CD14-positive monocyte (primary cell): ENCODE results near the gene KRTAP19-2. TPM values are rescaled to one million over a fixed set of nuclear protein-coding genes. Genes with fewer than 3 reads are reported as not detected.

Experiments used
- DNase-seq, 3 donors: peaks; one replicate each; pipeline ENCODE4 v3.0.0-alpha.2; 2011 to 2022
- H2AFZ ChIP-seq: 2 replicates; pipeline ENCODE4 v1.6.0; 2012; ENCODE audit warnings: mild to moderate bottlenecking, low read depth, low read length, inconsistent platforms; ENCODE audit not compliant: insufficient read depth, poor library complexity, severe bottlenecking
- H3K27ac ChIP-seq, 2 donors: 1 replicate in 1 of 2; 2 replicates in 1 of 2; pipeline ENCODE4 v1.5.1; 2012 to 2013; ENCODE audit warnings: low read length in 2 of 2, control low read depth in 1 of 2, inconsistent platforms in 1 of 2, low read depth in 1 of 2, mild to moderate bottlenecking in 1 of 2
- H3K27me3 ChIP-seq, 2 donors: one replicate each; pipeline versions ENCODE4 v1.6.0 to v1.6.1; 2011 to 2013; ENCODE audit warnings: low read length in 2 of 2; ENCODE audit not compliant: control insufficient read depth in 2 of 2, insufficient read depth in 2 of 2
- H3K36me3 ChIP-seq, 2 donors: replicated peaks in 1 of 2; 1 replicate in 1 of 2; 2 replicates in 1 of 2; pipeline versions ENCODE4 v1.5.1 to v1.6.1; 2012 to 2013; ENCODE audit warnings: low read length in 2 of 2, control low read depth in 1 of 2, inconsistent platforms in 1 of 2, mild to moderate bottlenecking in 1 of 2; ENCODE audit not compliant: insufficient read depth in 2 of 2, control insufficient read depth in 1 of 2
- H3K4me1 ChIP-seq, 2 donors: 1 replicate in 1 of 2; 2 replicates in 1 of 2; pipeline versions ENCODE4 v1.5.1 to v1.6.1; 2012 to 2013; ENCODE audit warnings: low read length in 2 of 2, control low read depth in 1 of 2, inconsistent platforms in 1 of 2, mild to moderate bottlenecking in 1 of 2, moderate library complexity in 1 of 2; ENCODE audit not compliant: insufficient read depth in 2 of 2, control insufficient read depth in 1 of 2
- H3K4me2 ChIP-seq: replicated peaks from 2 replicates; pipeline ENCODE3; 2012; ENCODE audit warnings: low read length, moderate library complexity, mild to moderate bottlenecking; ENCODE audit not compliant: poor library complexity, severe bottlenecking; ENCODE audit errors: extremely low read depth
- H3K4me3 ChIP-seq, 3 experiments: fragments of 200-600 bp in 1 of 3; sonication (generic) in 1 of 3; replicated peaks in 1 of 3; 1 replicate in 2 of 3; 2 replicates in 1 of 3; pipeline ENCODE4 v1.5.1; 2011 to 2013; ENCODE audit warnings: low read length in 3 of 3, mild to moderate bottlenecking in 3 of 3, control low read depth in 2 of 3, low read depth in 2 of 3, inconsistent platforms in 1 of 3, moderate library complexity in 1 of 3
- H3K79me2 ChIP-seq: 2 replicates; pipeline ENCODE4 v1.6.0; 2012; ENCODE audit warnings: mild to moderate bottlenecking, control low read depth, inconsistent platforms, low read length, moderate library complexity; ENCODE audit not compliant: insufficient read depth
- H3K9ac ChIP-seq: 2 replicates; pipeline ENCODE4 v1.6.0; 2017; ENCODE audit warnings: low read length, mild to moderate bottlenecking; ENCODE audit not compliant: insufficient read depth, poor library complexity, severe bottlenecking
- H3K9me3 ChIP-seq, 2 donors: replicated peaks in 1 of 2; 1 replicate in 1 of 2; 2 replicates in 1 of 2; pipeline versions ENCODE4 v1.5.1 to v1.6.1; 2012 to 2013; ENCODE audit warnings: low read length in 2 of 2, control low read depth in 1 of 2; ENCODE audit not compliant: control insufficient read depth in 1 of 2, insufficient read depth in 1 of 2
- H4K20me1 ChIP-seq: 2 replicates; pipeline ENCODE4 v1.6.0; 2012; ENCODE audit warnings: mild to moderate bottlenecking, low read length, control low read depth, moderate library complexity; ENCODE audit not compliant: insufficient read depth
- H3K27ac Mint-ChIP-seq, 7 donors: one replicate each; pipeline ENCODE4 v1.8.0; 2020; ENCODE audit warnings: mild to moderate bottlenecking in 7 of 7, mixed read lengths in 7 of 7, moderate library complexity in 6 of 7, inconsistent platforms in 2 of 7
- H3K27me3 Mint-ChIP-seq, 3 donors: one replicate each; pipeline ENCODE4 v1.8.0; 2021 to 2022; ENCODE audit warnings: low read depth in 3 of 3, mild to moderate bottlenecking in 3 of 3, mixed read lengths in 3 of 3, moderate library complexity in 3 of 3, inconsistent platforms in 1 of 3
- H3K36me3 Mint-ChIP-seq, 2 donors: one replicate each; pipeline ENCODE4 v1.8.0; 2020; ENCODE audit warnings: mixed read lengths in 2 of 2, inconsistent platforms in 1 of 2, mild to moderate bottlenecking in 1 of 2
- H3K4me1 Mint-ChIP-seq: one replicate; pipeline ENCODE4 v1.8.0; 2020; ENCODE audit warnings: mild to moderate bottlenecking, mixed read lengths
- H3K4me3 Mint-ChIP-seq, 2 donors: one replicate each; pipeline ENCODE4 v1.8.0; 2020; ENCODE audit warnings: mild to moderate bottlenecking in 2 of 2, mixed read lengths in 2 of 2, moderate library complexity in 1 of 2
- H3K9me3 Mint-ChIP-seq, 7 donors: one replicate each; pipeline ENCODE4 v1.8.0; 2020 to 2022; ENCODE audit warnings: mixed read lengths in 7 of 7, mild to moderate bottlenecking in 6 of 7, moderate library complexity in 6 of 7, inconsistent platforms in 2 of 7
- WGBS: methylation state at CpG from one replicate; pipeline ENCODE4 v1.1.5; 2013; ENCODE audit warnings: missing lambda C conversion rate; ENCODE audit not compliant: insufficient coverage; 5-methylcytosine and 5-hydroxymethylcytosine counted together
- intact Hi-C, 2 donors: fragments of 100-400 bp; cut with micrococcal nuclease; formaldehyde crosslinking; loops; one replicate each; pipeline versions ENCODE4 v1.15.0 to v1.15.1; 2023
- polyA plus RNA-seq, 3 donors: library from polyadenylated mRNA; depleted of rRNA in 1 of 3; unstranded in 2 of 3; stranded (reverse) in 1 of 3; fragments of 300-500 nt in 2 of 3; fragments of >200 nt in 1 of 3; fragmentation: Illumina TruSeq in 2 of 3; gene quantifications; 1 replicate in 2 of 3; 2 replicates in 1 of 3; pipeline ENCODE4 v1.2.3, GENCODE V29; 2012 to 2021
- TF ChIP-seq, protein P1 (sequence below): fragments of 200-600 bp; IDR thresholded peaks from one replicate; pipeline ENCODE4 v1.8.0; 2022; ENCODE audit warnings: antibody characterized with exemption, mild to moderate bottlenecking

The KRTAP19-2 gene
- polyA plus RNA-seq, 3 donors, result not detected

DNA sequence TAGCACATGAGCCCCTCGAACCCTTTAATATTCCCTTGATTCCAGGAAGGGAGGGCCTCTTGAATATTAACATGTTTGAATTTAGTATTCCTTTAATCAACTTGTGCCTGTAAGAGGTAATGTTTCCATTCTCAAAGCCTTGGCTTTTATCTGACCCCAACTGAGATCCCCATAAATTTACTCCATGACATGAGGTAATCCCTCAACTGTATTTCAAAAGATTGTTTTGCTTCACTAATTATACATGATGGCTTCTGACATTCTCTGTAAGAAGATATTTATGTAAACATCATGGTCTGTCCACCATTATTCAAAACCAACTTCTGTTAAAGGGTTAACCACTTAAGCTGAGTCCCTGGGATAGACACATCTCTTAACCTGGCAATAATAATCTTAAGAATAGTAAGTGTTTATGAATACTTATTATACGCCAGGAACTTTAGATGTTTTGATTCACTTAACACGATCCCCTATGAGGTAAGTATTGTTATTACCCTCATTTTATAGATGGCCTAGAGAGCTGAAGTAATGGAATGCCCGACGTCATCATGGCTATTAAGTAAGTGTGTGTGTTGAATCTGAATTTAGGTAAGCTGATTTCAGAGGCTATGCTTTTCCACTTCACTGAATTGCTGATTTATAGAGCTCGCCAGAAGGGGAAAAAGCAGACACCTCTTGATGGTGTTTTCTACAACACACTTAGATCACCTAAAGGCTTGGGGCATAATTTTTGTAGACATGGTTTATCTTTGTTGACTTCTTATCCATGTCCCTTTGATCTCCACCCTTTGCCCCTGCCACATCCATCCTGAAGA, 18.1 kb downstream of the KRTAP19-2 start:
- H3K9me3 Mint-ChIP-seq, result peaks cover 0 to 2% (median 0%) of the 10 kb centered on the region in 7 donors
- Histone ChIP-seq H4K20me1 (no peaks in the 10 kb centered on the region), H3K4me3 (no peak overlapping the region), H3K27ac (no peak overlapping the region), H3K4me1 (no peaks in the 10 kb centered on the region), H3K4me2 (no peak overlapping the region), H2AFZ (no peak overlapping the region), H3K79me2 (no peaks in the 10 kb centered on the region), H3K36me3 (no peaks in the 10 kb centered on the region), H3K9me3 (no peaks in the 10 kb centered on the region), H3K27me3 (no peaks in the 10 kb centered on the region), H3K9ac (no peak overlapping the region)
- H3K27ac Mint-ChIP-seq, result no peak overlapping the region
- H3K4me3 Mint-ChIP-seq, result no peak overlapping the region
- H3K4me1 Mint-ChIP-seq, result no peaks in the 10 kb centered on the region
- no peak for DNase-seq
- WGBS, result no CpG with 5 or more reads among the region's 6 CpGs
- intact Hi-C loops, result no loop called here
- TF ChIP-seq, protein P1, sequence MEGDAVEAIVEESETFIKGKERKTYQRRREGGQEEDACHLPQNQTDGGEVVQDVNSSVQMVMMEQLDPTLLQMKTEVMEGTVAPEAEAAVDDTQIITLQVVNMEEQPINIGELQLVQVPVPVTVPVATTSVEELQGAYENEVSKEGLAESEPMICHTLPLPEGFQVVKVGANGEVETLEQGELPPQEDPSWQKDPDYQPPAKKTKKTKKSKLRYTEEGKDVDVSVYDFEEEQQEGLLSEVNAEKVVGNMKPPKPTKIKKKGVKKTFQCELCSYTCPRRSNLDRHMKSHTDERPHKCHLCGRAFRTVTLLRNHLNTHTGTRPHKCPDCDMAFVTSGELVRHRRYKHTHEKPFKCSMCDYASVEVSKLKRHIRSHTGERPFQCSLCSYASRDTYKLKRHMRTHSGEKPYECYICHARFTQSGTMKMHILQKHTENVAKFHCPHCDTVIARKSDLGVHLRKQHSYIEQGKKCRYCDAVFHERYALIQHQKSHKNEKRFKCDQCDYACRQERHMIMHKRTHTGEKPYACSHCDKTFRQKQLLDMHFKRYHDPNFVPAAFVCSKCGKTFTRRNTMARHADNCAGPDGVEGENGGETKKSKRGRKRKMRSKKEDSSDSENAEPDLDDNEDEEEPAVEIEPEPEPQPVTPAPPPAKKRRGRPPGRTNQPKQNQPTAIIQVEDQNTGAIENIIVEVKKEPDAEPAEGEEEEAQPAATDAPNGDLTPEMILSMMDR, result no peak
- H3K27me3 Mint-ChIP-seq, result no peaks in the 10 kb centered on the region
- H3K36me3 Mint-ChIP-seq, result no peaks in the 10 kb centered on the region

DNA sequence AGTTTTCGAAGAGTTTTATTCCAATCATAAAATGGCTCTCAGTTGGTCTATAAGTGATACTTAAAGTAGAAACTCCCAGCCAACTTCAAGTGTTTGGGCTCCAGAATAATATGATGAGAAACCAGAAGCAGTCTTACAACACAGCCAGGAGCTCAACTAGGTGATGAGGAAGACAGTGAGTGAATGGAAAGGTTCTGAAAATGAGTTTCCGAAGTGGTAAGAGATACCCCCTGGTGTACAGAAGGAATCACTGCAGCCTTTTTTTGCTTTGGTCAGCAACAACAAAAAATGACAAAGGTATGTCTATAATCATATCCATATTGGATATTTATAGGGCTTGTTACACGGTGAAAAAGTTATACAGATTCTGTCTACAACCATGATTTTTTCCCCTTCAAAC, 23.5 kb downstream of the KRTAP19-2 start:
- Histone ChIP-seq H3K9me3 (no peaks in the 10 kb centered on the region), H4K20me1 (no peaks in the 10 kb centered on the region), H2AFZ (no peak overlapping the region), H3K4me2 (no peak overlapping the region), H3K4me1 (no peaks in the 10 kb centered on the region), H3K9ac (no peak overlapping the region), H3K4me3 (no peak overlapping the region), H3K36me3 (no peaks in the 10 kb centered on the region), H3K27ac (no peak overlapping the region), H3K27me3 (no peaks in the 10 kb centered on the region), H3K79me2 (no peaks in the 10 kb centered on the region)
- TF ChIP-seq, protein P1, result peak; percentile 17
- no peak overlapping the region for H3K4me3 Mint-ChIP-seq
- H3K27me3 Mint-ChIP-seq, result peaks cover 0 to 2% (median 2%) of the 10 kb centered on the region in 3 donors
- WGBS, result no CpG with 5 or more reads among the region's 3 CpGs
- no peaks in the 10 kb centered on the region for H3K4me1 Mint-ChIP-seq
- peaks cover 0 to 2% (median 0%) of the 10 kb centered on the region in 7 donors for H3K9me3 Mint-ChIP-seq
- intact Hi-C loops, result no loop called here
- no peak for DNase-seq
- no peaks in the 10 kb centered on the region for H3K36me3 Mint-ChIP-seq
- H3K27ac Mint-ChIP-seq, result no peak overlapping the region
